ENCODE measurements around the gene TMEM51.

GRCh38 chr1:15248216-15248615, 94.7 kb downstream of the TMEM51 start:
- TF ChIP-seq EP300 (IDR thresholded peaks at IDR 0.05; ENCODE audit: low read depth) (no peak), CTCF (IDR thresholded peaks at IDR 0.05) (no peak), POLR2AphosphoS5 (IDR thresholded peaks at IDR 0.05) (no peak)

All from transverse colon (tissue), 4 donors.